ENCODE measurements around the gene GRIFIN.

Gene GRIFIN

GRCh38 chr7:2452643-2453270 is 23.4 kb downstream of the GRIFIN start:
- DNase-seq, result no peak

- DNase-seq, result peak in 1 of 2 experiments; percentile 7
These were observed 24.1 kb downstream of the GRIFIN start for GRCh38 chr7:2452074-2452507.

GRCh38 chr7:2451171-2452073 is 24.8 kb downstream of the GRIFIN start:
- DNase-seq, result peak; percentile 8 to 19

- no peak for DNase-seq
These were observed 25.7 kb downstream of the GRIFIN start for GRCh38 chr7:2450198-2451107.

GRCh38 chr7:2446676-2447075 is 29.5 kb downstream of the GRIFIN start:
- DNase-seq, result no peak

- DNase-seq, result no peak
These were observed 30.2 kb downstream of the GRIFIN start for GRCh38 chr7:2445898-2446555.

- no peak for DNase-seq
These were observed 31.2 kb downstream of the GRIFIN start for GRCh38 chr7:2445047-2445446.

GRCh38 chr7:2444476-2444875 is 31.7 kb downstream of the GRIFIN start:
- no peak for DNase-seq

- no peak for DNase-seq
These were observed 32.7 kb downstream of the GRIFIN start for GRCh38 chr7:2443491-2443890.

- DNase-seq, result no peak
These were observed 34.7 kb downstream of the GRIFIN start for GRCh38 chr7:2441430-2442058.

- no peak for DNase-seq
These were observed 35.5 kb downstream of the GRIFIN start for GRCh38 chr7:2440608-2441245.

- DNase-seq, result no peak
These were observed 37.4 kb downstream of the GRIFIN start for GRCh38 chr7:2438775-2439174.

- DNase-seq, result no peak
These were observed 38.0 kb downstream of the GRIFIN start for GRCh38 chr7:2438186-2438585.

GRCh38 chr7:2437537-2438148 is 38.6 kb downstream of the GRIFIN start:
- DNase-seq, result no peak

- DNase-seq, result no peak
These were observed 39.1 kb downstream of the GRIFIN start for GRCh38 chr7:2437136-2437535.

GRCh38 chr7:2436341-2437104 is 39.7 kb downstream of the GRIFIN start:
- no peak for DNase-seq

GRCh38 chr7:2435146-2435545 is 41.1 kb downstream of the GRIFIN start:
- no peak for DNase-seq

GRCh38 chr7:2433713-2434550 is 42.3 kb downstream of the GRIFIN start:
- DNase-seq, result no peak
